K562 (cell line): ENCODE data around the gene COG7. TPM values are rescaled to one million over a fixed set of nuclear protein-coding genes. Genes with fewer than 3 reads are reported as not detected.

Source experiments
- ATAC-seq: fragments of 200-7000 bp; cut with Tn5 transposase; 3 replicates; pipeline ENCODE4 v1.9.1; 2020; ENCODE audit warnings: moderate library complexity
- BruUV-seq: library from RNA; stranded (reverse); fragments of 400-500 nt; replicated peaks from 2 replicates; lab custom pipeline; 2021; lab: Mats Ljungman, UMichigan
- CTCF ChIA-PET: fragments of 300-600 bp; formaldehyde crosslinking; extraction: SDS; loops from one replicate; lab custom pipeline; 2021; ENCODE audit warnings: low intra/inter-chr PET ratio; lab: Yijun Ruan, JAX
- POLR2A ChIA-PET: fragments of 300-600, 350-650 bp; sonication (Branson Sonifier 250); formaldehyde crosslinking; extraction: SDS; loops from one replicate; lab custom pipeline; 2021; ENCODE audit warnings: antibody characterized with exemption, inconsistent platforms; lab: Yijun Ruan, JAX
- DNase-seq, 4 experiments: peaks; one replicate each; pipeline versions ENCODE4 v3.0.0 to v3.0.0-alpha.2; 2011 to 2018; ENCODE audit warnings: low spot score in 3 of 4, mixed read lengths in 3 of 4; ENCODE audit errors: extremely low read depth in 1 of 4
- FAIRE-seq: peaks from 2 replicates; lab custom pipeline; 2011; peaks lifted over from hg19 to GRCh38; lab: Jason Lieb, UNC
- H2AFZ ChIP-seq: 2 replicates; pipeline ENCODE4 v1.6.0; 2011; ENCODE audit warnings: low read depth, low read length, control low read depth, inconsistent platforms
- H3K27ac ChIP-seq: fragments of 200-600 bp; 3 replicates; pipeline ENCODE4 v1.8.0; 2011; ENCODE audit warnings: low read depth, mild to moderate bottlenecking, control low read depth, inconsistent platforms, low read length, moderate library complexity, mixed read lengths; ENCODE audit errors: extremely low read depth
- H3K27me3 ChIP-seq, 2 experiments: fragments of 300-600 bp in 1 of 2; 2 replicates in 1 of 2; 3 replicates in 1 of 2; pipeline versions ENCODE4 v1.6.0 to v1.8.0; 2011; ENCODE audit warnings: inconsistent platforms in 2 of 2, low read length in 2 of 2, mild to moderate bottlenecking in 1 of 2, mixed read lengths in 1 of 2, moderate library complexity in 1 of 2; ENCODE audit not compliant: control insufficient read depth in 2 of 2, insufficient read depth in 2 of 2
- H3K36me3 ChIP-seq: fragments of 300-600 bp; 3 replicates; pipeline ENCODE4 v1.8.0; 2011; ENCODE audit warnings: mild to moderate bottlenecking, low read length, inconsistent platforms; ENCODE audit not compliant: control insufficient read depth, insufficient read depth
- H3K4me1 ChIP-seq, 2 experiments: fragments of 200-600 bp in 1 of 2; replicated peaks in 1 of 2; 2 replicates in 1 of 2; 3 replicates in 1 of 2; pipeline versions ENCODE4 v1.5.1 to v1.8.0; 2011; ENCODE audit warnings: inconsistent platforms in 2 of 2, low read length in 2 of 2, mild to moderate bottlenecking in 1 of 2, mixed read lengths in 1 of 2, moderate library complexity in 1 of 2; ENCODE audit not compliant: control insufficient read depth in 2 of 2, insufficient read depth in 2 of 2
- H3K4me2 ChIP-seq: 2 replicates; pipeline ENCODE4 v1.6.1; 2011; ENCODE audit warnings: low read length, control low read depth, inconsistent platforms, mixed read lengths; ENCODE audit not compliant: insufficient read depth
- H3K4me3 ChIP-seq: fragments of 200-600 bp; sonication (generic), shearing (Covaris generic); 2 replicates; pipeline ENCODE4 v1.5.1; 2016; ENCODE audit warnings: control low read depth, inconsistent platforms
- H3K79me2 ChIP-seq: fragments of 200-600 bp; 3 replicates; pipeline ENCODE4 v1.8.0; 2011; ENCODE audit warnings: low read length, inconsistent platforms; ENCODE audit not compliant: control insufficient read depth, insufficient read depth
- H3K9ac ChIP-seq, 2 experiments: 2 replicates each; pipeline versions ENCODE4 v1.6.0 to v1.6.1; 2011; ENCODE audit warnings: low read depth in 2 of 2, low read length in 2 of 2, control low read depth in 1 of 2, inconsistent platforms in 1 of 2, mild to moderate bottlenecking in 1 of 2, mixed read lengths in 1 of 2; ENCODE audit not compliant: insufficient read depth in 1 of 2
- H3K9me1 ChIP-seq: one replicate; pipeline ENCODE4 v1.6.0; 2011; ENCODE audit warnings: inconsistent platforms, mild to moderate bottlenecking, low read length, moderate library complexity; ENCODE audit not compliant: control insufficient read depth, insufficient read depth
- H3K9me3 ChIP-seq: replicated peaks from 2 replicates; pipeline ENCODE4 v1.5.1; 2011; ENCODE audit warnings: low read depth, low read length, inconsistent platforms; ENCODE audit not compliant: control insufficient read depth, insufficient read depth
- H4K20me1 ChIP-seq: replicated peaks from 2 replicates; pipeline ENCODE4 v1.6.1; 2011; ENCODE audit warnings: low read length, inconsistent platforms, mixed read lengths; ENCODE audit not compliant: control insufficient read depth, insufficient read depth
- MXI1 ChIP-seq: IDR thresholded peaks from 2 replicates; pipeline ENCODE4 v1.6.1; 2011; ENCODE audit warnings: low read depth, mild to moderate bottlenecking, improper control_type of control experiment, low read length
- PYGO2 ChIP-seq: fragments of 450-650 bp; IDR thresholded peaks from 2 replicates; pipeline ENCODE4 v1.6.1; 2016; ENCODE audit warnings: mild to moderate bottlenecking, missing genetic modification characterization, moderate library complexity, missing compliant biosample characterization
- TEAD4 ChIP-seq, 2 experiments: sonication (generic) in 1 of 2; formaldehyde crosslinking in 1 of 2; IDR thresholded peaks; 2 replicates each; pipeline versions ENCODE4 v1.6.1 to v1.8.0; 2012 to 2022; ENCODE audit warnings: borderline replicate concordance in 1 of 2, inconsistent platforms in 1 of 2, low read length in 1 of 2, mild to moderate bottlenecking in 1 of 2, missing genetic modification reagents in 1 of 2
- ZNF124 ChIP-seq: sonication (generic); formaldehyde crosslinking; IDR thresholded peaks from 2 replicates; pipeline ENCODE4 v1.8.1; 2022; ENCODE audit warnings: missing genetic modification reagents
- ZNF699 ChIP-seq: fragments of 250-450 bp; sonication (Bioruptor Pico); IDR thresholded peaks from 2 replicates; pipeline ENCODE4 v1.8.0; 2021; ENCODE audit warnings: mild to moderate bottlenecking, moderate library complexity; ENCODE audit not compliant: insufficient replicate concordance
- WGBS: fragments of 100-300 bp; shearing (Covaris generic); methylation state at CpG from one replicate; pipeline ENCODE4 v1.1.6; 2016; ENCODE audit warnings: low coverage, mixed read lengths; ENCODE audit not compliant: insufficient coverage; ENCODE audit errors: missing lambda C conversion rate; 5-methylcytosine and 5-hydroxymethylcytosine counted together
- in situ Hi-C: fragments of 300-500 bp; cut with MboI; formaldehyde crosslinking; loops from 4 replicates; pipeline ENCODE4 v1.15.0; 2018; ENCODE audit warnings: inconsistent platforms, mixed read lengths
- intact Hi-C: fragments of 100-400 bp; cut with micrococcal nuclease; formaldehyde crosslinking; loops from 2 replicates; pipeline ENCODE4 v1.14.2; 2022
- polyA plus RNA-seq, 8 experiments: library from polyadenylated mRNA; depleted of rRNA in 4 of 8; stranded (reverse) in 5 of 8; unstranded in 3 of 8; fragments of >200 nt; fragmentation: Nextera tagmentation in 2 of 8; fragmentation: Illumina TruSeq in 1 of 8; extraction: Ambion mirVana in 2 of 8; extraction: Trizol in 1 of 8; gene quantifications; 2 replicates each; pipeline versions ENCODE4 v1.2.1 to v1.2.3, GENCODE V29; 2011 to 2014; ENCODE audit warnings: inconsistent platforms in 1 of 8, missing spikeins in 1 of 8
- total RNA-seq, 7 experiments: library from RNA; depleted of rRNA in 6 of 7; stranded (reverse); fragments of >200 nt in 6 of 7; fragmentation: Illumina TruSeq in 2 of 7; extraction: Trizol in 2 of 7; gene quantifications; 2 replicates each; pipeline versions ENCODE4 v1.2.1 to v1.2.3, GENCODE V29; 2011 to 2021; ENCODE audit warnings: low replicate concordance in 1 of 7
- TF ChIP-seq, protein P1 (sequence below): sonication (generic); formaldehyde crosslinking; IDR thresholded peaks from 2 replicates; pipeline ENCODE4 v1.8.0; 2022; ENCODE audit warnings: mild to moderate bottlenecking, low read depth, missing genetic modification reagents

The COG7 gene
- total and polyA plus RNA-seq, 9 of the 15 experiments (the other 6 are each of a cell fraction or from before 2014, with no cell fraction given), result 3.8 to 17.6 (median 13.4) TPM

DNA sequence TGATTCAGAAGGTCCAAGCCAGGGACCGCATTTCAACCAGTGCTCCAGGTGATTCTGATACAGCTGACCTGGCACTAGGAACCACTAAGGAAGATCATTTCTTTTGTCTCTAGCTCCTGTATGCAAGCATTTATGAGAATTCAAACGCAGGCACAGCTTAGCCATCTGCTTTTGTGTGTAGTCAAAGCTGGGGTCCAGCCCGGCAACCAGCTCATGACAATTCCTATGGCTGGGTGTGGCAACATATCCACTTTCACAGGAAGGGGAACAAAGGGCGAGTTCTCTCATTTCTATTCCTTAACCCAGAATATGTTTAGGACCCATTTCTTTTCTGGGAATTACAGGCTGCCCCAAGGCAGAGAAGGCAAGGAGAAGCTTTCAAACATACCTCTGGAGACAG, 27.3 kb upstream of the COG7 start:
- intact Hi-C loops (no loop called here), in situ Hi-C loops (no loop called here)
- no peaks in the 10 kb centered on the region for H3K79me2 ChIP-seq
- no peaks in the 10 kb centered on the region for H3K9me1 ChIP-seq
- 0 out of 2 replicates have a peak, but pooled peaks cover 7% of the 10 kb centered on the region for H4K20me1 ChIP-seq
- no peaks in the 10 kb centered on the region for H3K4me1 ChIP-seq
- no TSS peak for BruUV-seq
- no peak overlapping the region for H2AFZ ChIP-seq
- no peak overlapping the region for H3K4me2 ChIP-seq
- H3K36me3 ChIP-seq, result peaks cover 90% of the 10 kb centered on the region
- ChIA-PET POLR2A (interaction anchor here (0.7 to 3.4 kb wide), 5 partner anchors 9 to 24 kb away, joined by 3 to 18 read pairs (median 3); no protein-coding TSS in a partner anchor), CTCF (no interaction called here)
- no peak overlapping the region for H3K27ac ChIP-seq
- no peak overlapping the region for H3K9ac ChIP-seq
- ATAC-seq (no peak), FAIRE-seq (no peak), DNase-seq (no peak)
- no peaks in the 10 kb centered on the region for H3K27me3 ChIP-seq
- no peaks in the 10 kb centered on the region for H3K9me3 ChIP-seq
- 87% methylated on average over 4 of the region's 4 CpGs for WGBS
- TF ChIP-seq ZNF124 (no peak), PYGO2 (no peak), MXI1 (no peak), ZNF699 (CRISPR knock-in tag) (no peak), TEAD4 (IDR thresholded peaks at IDR 0.05; ENCODE audit: low read length) (no peak), TEAD4 (CRISPR knock-in tag; IDR thresholded peaks at IDR 0.05; ENCODE audit: borderline replicate concordance) (no peak)
- TF ChIP-seq, protein P1, sequence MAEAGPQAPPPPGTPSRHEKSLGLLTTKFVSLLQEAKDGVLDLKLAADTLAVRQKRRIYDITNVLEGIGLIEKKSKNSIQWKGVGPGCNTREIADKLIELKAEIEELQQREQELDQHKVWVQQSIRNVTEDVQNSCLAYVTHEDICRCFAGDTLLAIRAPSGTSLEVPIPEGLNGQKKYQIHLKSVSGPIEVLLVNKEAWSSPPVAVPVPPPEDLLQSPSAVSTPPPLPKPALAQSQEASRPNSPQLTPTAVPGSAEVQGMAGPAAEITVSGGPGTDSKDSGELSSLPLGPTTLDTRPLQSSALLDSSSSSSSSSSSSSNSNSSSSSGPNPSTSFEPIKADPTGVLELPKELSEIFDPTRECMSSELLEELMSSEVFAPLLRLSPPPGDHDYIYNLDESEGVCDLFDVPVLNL, result no peak
- H3K4me3 ChIP-seq, result no peak overlapping the region
